ENCODE measurements around the gene HLA-DQA1.
A peak's percentile ranks its signal among the peaks of the same experiment; 100 is the strongest.
"Not testable (repeated sequence)": the region's sequence is repeated elsewhere in the genome, so short reads cannot be mapped to it uniquely, and the experiment has no call there.

The HLA-DQA1 gene

DNA sequence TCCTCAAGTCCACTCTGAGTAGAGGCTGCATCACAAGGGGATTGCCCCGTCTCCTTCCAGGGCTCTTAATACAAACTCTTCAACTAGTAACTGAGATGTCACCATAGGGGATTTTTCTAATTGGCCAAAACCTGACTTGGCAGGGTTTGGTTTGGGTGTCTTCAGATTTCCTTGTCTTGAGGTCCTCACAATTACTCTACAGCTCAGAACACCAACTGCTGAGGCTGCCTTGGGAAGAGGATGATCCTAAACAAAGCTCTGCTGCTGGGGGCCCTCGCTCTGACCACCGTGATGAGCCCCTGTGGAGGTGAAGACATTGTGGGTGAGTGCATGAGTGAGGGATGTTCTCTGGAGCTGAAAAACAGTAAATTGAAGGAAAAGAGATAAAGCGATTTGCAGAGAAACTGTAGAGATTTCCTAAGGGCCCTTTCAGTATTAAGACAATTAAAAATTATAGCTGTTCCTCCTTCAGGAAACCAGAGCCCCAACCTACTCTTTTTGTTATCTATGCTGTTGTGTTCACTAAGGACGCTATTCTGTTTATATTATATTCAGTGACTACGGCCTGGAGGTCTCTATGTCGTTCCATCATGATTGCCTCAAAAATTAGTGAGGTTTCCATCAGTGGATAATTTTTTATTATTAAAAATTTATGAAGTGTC lies at the start of gene HLA-DQA1:
HLA-DQA1 (plus strand) TSS at position 188 of the 662 bp plus-strand sequence; CDS start at position 241, 53 bp downstream.
- no peak for DNase-seq (ENCODE audit: low read depth)

DNA sequence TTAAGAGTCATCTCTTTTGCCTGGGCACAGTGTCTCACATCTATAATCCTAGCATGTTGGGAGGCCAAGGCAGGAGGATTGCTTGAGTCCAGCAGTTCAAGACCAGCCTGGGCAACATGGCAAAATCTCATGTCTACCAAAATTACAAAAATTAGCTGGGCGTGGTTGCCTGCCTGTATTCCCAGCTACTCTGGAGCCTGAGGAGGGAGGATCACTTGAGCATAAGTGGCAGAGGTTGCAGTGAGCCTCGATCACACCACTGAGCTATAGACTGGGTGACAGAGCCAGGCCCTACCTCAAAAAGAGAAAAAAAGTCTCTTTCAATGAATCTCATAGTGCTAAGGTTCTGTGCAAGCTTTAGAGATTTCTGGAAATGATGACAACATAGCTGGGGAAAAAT lies 49.0 kb upstream of the HLA-DQA1 start:
- DNase-seq (ENCODE audit: low read depth): no peak

DNA sequence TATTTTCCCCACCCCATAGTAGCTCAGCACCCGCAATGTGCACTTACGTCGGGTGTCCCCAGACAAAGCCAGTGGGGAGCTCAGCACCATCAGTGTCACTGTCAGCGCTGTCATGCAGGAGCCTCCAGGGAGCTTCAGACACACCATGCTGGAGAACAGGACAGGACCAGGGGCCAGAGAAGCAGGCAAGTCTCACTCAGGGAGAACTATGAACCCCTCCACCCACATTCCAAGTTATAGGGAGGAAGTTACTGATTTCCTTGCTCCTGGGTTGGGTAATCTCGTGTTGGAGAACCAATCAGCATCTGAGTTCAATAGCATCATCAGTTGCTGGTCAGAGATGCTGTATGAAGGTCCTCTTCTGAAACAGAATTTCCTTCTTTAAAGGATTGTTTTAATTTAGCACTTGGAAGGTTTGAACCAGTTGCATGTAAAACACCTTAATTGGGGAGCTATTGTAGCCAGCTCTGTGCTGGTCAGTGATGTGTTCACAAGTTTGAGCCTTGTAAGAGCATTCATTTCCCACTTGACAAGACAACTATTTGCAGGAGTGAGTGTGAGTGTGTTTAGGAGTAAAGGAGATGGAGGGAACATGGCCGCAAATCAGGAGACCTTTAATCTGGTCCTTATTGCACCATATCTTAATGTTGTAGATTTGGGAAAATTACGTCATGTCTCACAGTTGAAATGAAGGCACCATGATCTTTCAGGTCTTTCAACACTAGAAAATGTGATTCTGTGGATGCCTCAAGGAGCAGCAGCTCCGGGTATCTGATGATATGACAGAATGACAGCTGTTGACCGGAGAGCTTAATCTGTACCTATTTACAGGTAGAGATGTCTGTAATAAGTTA lies 47.4 kb upstream of the HLA-DQA1 start, which contains the start of gene HLA-DRB1:
HLA-DRB1 (minus strand) TSS at position 253 of the 854 bp plus-strand sequence; CDS start at position 147, 106 bp downstream.
- DNase-seq (ENCODE audit: low read depth): no peak

DNA sequence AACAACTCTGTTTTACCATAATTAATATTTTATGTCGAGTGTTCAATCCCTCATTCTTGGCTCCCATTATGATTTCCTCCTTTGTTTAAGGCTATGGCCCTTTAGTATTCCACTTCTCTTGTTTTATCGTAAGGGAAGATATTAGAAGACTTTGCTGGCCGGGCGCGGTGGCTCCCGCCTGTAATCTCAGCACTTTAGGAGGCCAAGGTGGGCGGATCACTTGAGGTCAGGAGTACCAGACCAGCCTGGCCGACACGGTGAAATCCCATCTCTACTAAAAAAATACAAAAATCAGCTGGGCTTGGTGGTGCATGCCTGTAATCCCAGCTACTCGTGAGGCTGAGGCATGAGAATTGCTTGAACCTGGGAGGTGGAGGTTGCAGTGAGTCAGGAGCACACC lies 46.5 kb upstream of the HLA-DQA1 start:
- DNase-seq (ENCODE audit: low read depth): not testable (repeated sequence)

DNA sequence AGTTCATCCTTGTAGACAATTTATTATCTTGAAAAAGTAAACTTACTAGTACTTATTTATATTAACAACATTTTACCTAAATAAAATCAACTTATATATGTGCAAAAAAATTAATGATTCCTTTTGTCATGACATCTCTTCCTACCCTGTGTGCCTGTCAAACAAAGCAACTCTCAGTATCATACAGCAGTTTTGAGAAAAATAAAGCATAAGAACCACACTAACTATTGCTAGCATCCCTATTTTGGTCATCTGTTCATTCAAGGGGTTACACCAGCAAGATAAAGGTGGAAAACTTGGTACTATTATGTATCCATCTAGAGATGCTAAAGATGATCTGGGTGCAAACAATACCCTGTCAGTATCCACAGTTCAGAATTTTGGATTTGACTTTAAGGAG lies 40.2 kb upstream of the HLA-DQA1 start:
- no peak for DNase-seq (ENCODE audit: low read depth)

DNA sequence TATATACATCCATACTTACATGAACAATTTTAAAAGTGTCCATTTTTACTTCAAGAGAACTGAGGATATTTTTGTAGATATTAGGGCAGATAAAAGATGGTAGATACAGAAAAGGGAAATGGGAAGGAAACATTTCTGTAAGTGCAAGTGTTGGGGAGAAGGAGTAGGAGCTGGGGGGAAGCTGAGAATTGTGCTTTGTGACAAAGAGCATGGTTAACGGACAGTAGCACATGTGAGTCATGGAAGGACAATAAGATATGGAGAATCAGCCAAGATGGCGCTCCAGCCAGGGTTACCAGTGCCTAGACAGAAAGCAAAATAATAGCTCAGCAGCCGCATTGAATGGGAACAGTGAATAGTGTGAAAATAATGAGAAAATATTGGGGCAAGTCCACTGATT lies 34.8 kb upstream of the HLA-DQA1 start:
- DNase-seq (ENCODE audit: low read depth): no peak

DNA sequence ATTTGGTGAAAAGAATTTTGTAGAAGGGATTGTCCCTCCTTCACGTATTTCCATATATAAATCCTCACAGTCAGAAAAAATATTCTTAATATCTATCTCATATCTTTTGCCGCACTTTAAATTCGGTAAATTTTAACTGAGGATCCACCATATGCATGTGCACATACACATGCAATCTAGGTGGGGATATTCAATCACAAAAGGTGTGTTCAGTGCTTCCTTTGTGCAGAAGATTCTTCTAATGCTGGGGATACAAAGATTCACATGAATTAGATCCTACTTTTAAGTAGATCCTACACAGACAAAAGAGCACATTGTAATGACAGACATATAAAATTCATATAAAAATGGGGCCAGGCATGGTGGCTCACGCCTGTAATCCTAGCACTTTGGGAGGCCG lies 34.0 kb upstream of the HLA-DQA1 start:
- no peak for DNase-seq (ENCODE audit: low read depth)

DNA sequence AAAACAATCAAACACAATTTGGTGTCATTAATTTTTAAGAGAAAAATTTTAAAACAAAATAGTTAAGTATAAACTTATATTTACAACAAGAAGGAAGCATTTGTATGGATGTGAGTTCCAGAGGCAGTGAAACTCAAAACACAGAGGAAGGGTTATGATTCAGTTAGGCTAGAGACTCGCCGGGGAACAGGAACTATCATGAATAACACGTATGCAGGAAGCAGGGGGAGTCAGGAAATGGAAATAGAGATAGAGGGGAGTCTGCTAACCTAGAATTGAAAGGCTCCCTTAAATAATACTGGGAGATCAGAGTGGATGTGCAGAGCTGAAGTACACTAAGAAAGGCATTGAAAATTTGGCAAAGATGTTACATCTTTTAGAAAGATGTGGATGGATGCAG lies 33.3 kb upstream of the HLA-DQA1 start:
- no peak for DNase-seq (ENCODE audit: low read depth)

DNA sequence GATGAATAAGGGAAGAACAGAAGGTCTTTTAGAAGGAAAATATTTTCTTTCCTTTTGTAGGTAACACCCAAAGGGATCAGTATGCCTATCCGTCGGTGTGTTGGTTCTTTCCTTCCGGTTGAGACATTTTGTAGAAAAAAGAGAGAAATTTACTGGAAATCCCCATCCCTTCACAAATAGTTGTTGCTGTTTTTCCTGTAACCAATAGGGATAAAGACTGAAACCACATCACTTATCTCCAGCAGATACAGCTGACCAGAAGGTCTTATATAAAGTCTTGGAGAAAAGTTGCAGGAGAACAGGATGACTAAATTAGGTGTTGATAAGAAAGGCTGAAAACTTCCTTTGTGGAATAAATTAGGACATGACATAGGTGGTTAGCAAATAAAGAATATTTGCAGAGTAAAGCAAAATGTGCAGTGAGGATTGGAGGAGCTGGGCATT lies 32.8 kb upstream of the HLA-DQA1 start:
- no peak for DNase-seq (ENCODE audit: low read depth)

DNA sequence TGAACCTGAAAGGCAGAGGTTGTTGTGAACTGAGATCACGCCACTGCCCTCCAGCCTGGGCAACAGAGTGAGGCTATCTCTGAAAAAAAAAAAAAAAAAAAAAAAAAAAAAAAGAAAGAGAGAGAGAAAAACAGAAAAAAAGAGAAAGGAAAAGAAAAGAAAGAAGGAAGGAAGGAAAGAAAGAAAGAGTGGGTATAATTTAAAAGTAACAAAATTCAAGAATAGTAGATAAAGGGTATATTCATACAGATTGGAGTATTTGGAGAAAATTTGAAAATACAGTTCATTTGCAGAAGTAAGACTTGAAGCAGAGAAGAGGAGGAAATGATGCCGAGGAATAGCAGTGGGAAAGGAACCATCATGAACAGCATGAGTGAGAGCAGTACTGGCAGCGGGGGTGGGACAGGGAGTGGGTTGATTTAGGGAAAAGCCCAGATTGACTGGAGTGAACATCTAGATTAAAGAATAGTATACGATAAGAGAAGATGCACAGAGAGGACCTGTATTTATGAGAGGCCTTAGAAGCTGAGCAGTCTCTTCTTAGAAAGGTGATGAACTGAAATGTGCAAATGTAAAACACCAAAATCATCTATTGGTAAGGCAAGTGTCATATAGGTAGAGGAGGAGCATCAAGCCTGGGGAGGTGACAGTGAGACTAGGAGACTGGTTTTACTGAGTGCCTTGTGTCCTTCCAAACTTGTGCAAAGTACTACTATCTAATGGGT lies 29.8 kb upstream of the HLA-DQA1 start:
- no peak for DNase-seq (ENCODE audit: low read depth)

DNA sequence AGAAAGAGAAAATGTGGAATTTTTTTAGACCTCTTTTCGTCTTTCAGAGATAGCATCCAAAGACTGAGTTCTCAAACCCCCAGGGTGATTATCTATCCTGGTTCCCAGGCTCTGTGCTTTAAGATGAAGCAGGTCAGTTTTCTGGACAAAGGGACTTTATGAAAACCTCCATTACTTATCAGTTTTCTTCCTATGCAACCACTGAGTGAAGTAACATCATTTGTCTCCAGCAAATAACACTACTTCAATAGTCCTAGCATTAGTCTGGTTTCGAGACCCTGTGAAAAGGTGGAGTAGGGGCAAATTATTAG lies 29.3 kb upstream of the HLA-DQA1 start:
- no peak for DNase-seq (ENCODE audit: low read depth)

DNA sequence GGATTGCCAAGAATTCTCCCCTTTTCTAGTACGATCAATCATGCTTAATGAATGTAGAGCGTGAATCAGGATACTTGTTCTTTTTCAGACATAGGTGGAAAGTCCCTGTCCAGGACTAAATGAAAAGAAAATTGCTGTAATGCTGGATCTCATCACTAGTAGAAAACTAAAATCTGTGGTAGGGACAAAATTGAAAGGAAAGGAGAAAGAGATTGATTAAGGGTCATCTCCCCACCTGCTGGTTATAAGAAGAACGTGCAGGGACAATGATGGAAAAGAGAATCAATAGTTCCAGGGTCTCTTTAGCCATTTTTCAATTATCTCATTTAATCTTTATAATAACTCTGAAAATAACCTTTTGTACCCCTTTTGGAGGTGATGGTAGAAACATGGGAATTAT lies 28.8 kb upstream of the HLA-DQA1 start:
- DNase-seq (ENCODE audit: low read depth): no peak

DNA sequence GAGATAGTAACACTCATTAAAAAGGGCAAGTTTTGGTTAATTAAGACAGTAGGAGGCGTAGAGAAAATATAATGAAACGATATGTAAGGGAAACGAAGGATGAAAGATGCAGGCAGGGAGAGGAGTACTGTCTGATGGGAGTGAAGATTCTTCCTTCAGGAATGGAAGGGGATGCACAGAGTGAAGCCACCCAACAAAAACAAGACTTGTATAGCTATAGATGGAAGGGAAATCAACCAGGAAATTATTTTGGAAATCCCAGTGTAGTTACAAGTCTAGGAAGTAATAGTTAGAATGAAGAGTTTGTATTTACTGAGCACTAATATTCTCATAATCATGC lies 27.8 kb upstream of the HLA-DQA1 start:
- no peak for DNase-seq (ENCODE audit: low read depth)

DNA sequence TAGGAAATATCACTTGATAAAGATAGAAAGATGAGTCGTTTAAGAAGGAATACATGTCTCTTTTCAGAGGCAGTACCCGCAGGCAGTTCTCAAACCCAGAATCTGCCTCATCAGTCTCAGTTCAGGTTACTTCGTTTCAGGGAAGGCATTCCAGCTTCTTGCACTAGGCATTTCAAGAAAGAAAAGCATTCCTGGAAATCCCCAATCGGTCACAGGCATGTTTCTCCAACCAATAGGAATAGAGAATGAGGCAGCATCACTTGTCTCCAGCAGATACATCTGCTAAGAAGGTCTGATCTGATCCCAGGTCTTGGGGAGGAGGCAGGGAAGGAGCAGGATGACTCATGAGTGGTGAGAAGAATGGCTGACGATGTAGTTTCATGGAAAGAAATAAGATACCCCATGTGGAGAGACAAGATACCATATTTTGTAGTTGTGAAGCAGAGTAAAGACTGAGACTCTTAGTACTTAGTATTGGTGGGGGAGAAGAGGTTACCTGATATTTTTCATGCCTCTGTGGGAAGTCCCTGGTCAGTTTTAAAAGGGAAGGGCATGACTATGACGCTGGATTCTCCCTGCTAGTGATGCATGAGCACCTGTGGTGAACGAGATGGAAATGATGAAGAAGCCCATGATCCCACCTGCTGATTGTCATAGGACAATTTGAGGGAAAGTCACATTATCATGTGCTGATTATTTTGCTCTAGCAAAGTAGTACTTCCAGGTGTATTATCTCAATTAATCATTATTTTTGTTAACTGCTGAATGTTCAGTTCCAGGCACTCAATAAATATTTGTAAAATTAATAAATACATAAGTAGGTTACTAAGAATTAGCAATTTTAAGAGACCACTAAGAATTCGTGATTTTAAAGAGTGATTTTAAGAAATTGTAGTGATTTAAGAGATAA lies 27.2 kb upstream of the HLA-DQA1 start:
- DNase-seq (ENCODE audit: low read depth): peak; percentile 83

DNA sequence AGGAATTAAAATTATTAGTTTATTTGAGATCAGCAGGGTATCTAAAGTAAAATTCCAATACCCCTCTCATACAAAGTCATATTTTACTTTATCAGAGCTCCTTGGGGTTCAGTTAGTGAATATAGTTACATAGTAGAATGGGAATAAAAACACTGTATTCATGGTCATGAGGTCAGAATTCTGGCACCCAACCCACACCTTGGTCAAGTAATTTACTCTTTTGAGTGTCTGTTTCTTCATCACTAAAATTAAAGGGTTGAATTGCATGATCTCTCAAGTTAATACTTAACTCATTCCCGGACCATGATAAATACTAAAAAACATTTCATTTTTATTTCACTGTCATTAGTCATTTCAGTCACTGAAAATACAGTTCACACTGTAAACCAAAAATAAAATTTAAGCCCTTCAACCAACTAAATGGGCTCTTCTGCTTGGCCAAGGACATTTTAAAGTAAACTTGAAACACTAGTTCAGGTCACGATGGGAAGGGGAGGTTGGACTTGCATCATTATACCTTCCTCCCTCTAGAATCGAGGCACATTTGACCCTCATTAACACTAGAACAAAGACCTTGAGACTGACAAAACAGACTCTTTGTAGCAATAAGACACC lies 26.4 kb upstream of the HLA-DQA1 start:
- DNase-seq (ENCODE audit: low read depth): no peak

DNA sequence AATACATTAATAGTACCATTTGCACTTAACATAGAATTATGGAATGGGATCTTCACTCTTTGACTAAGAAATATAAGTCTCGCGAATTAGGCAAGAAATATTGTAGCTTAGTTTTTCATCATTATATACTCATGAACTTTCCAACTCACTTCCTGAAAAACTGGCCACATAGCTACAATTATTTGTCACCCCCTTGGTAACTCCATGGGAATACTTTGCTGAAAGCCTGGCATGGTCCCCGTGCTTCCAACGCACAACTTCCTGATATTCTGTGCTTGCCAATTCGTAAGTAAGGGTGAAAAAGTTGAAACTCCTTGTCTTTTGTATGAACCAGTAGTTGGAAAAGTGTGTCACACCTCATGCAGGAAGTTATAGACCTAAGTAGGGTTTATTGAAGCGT lies 23.7 kb upstream of the HLA-DQA1 start:
- no peak for DNase-seq (ENCODE audit: low read depth)

DNA sequence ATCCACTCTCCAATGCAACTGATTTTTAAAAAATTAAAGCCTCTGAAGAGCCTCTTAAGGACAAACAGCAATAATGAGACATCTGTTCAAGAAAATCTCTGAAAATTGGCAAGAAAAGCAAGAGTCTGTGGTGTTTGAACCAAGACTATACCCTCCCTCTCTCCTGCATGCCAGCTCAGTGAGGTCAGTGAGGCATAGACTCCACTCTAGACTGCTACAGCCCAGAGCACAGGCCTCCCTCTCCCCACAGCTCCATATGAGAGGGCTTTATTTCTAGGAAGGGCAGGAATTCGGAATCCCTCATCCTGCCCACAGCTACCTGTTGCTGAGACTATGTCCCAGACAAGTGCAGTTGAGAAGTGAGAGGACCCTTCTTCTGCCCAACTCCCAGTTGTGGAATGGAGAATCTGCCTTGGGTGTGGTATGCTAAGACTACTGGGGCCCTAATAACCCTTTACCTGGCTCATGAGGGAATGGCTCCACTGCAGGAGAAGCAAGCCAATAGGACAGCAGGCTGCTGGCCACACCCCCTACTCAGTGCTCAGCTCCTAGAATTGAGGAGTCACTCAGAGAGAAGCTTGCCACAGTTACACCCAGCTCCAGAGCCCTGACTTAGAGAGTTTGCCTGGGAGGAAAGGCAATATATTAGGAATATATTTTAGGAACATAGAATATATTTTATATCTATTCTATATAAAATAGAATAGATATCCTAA lies 22.7 kb upstream of the HLA-DQA1 start:
- no peak for DNase-seq (ENCODE audit: low read depth)

DNA sequence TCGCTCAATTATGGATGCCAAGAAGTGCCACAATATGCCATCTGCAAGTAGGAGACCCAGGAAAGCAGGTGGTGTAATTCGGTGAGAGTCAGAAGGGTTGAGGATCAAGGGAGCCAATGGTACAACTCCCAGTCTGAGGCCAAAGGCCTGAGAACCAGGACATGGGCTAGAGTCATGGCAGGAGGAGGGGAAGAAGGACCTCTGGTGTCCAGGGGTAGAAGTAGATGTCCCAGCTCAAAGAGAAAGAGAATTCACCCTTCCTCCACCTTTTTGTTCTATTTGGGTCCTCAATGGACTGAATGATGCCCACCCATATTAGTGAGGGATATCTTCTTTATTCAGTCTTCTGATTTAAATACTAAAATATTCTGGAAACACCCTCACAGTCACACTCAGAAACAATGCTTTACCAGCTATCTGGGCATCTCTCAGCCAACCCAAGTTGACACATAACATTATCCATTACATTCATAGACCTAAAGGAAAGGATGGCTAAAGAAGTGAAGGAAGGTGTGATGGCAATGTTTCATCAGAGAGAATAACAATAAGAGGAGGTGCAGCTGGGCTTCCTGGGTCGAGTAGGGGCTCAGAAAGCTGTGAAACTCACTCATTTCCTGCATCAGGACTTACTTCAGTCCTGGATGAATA lies 21.2 kb upstream of the HLA-DQA1 start:
- no peak for DNase-seq (ENCODE audit: low read depth)

DNA sequence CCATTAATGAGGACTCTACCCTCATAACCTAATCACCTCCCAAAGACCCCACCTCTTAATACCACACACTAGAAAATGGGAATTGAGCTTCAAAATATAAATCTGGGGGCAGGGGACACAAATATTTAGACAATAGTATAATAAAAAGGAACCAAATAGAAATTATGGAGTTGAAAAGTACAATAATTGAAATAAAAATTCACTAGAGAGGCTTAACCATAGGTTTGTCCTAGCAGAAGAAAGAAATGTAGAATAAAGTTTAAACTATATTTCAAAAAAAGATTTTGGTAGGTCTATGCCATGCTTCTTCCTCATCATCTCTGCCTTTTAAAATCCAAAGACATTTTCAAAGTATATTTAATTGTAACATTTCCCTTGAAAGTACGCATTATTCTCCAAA lies 19.5 kb upstream of the HLA-DQA1 start:
- DNase-seq (ENCODE audit: low read depth): no peak

DNA sequence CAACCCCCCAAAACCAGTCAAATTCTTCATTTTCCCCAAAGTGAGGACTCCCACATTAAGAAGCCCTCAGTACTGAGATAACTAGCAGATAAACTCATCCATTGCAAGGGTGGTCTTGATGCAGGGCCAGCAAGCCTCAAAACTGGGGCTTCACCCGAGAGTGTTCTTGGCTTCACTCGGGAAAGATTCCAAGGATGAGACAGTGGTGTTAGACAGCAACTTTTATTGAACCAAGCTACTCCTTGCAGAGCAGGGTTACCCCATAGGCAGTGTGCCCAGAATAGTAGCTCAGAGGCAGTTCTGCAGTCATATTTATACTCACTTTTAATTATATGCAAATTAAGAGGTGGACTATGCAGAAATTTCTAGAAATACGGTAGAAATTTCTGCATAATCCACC lies 15.8 kb upstream of the HLA-DQA1 start:
- no peak for DNase-seq (ENCODE audit: low read depth)
